ES-I3 (cell line): ENCODE results near the gene CXorf58.
"Not testable (repeated sequence)": the region's sequence is repeated elsewhere in the genome, so short reads cannot be mapped to it uniquely, and the experiment has no call there.

Source experiments
- H3K36me3 ChIP-seq: 2 replicates; pipeline ENCODE4 v1.6.1; 2013; ENCODE audit warnings: mild to moderate bottlenecking, low read length, control low read depth, moderate library complexity; ENCODE audit not compliant: insufficient read depth
- H3K4me1 ChIP-seq: 2 replicates; pipeline ENCODE4 v1.6.1; 2013; ENCODE audit warnings: mild to moderate bottlenecking, control low read depth, low read length; ENCODE audit not compliant: insufficient read depth
- H3K9ac ChIP-seq: 2 replicates; pipeline ENCODE4 v1.6.1; 2013; ENCODE audit warnings: low read depth, mild to moderate bottlenecking, low read length, moderate library complexity
- H3K9me3 ChIP-seq: 2 replicates; pipeline ENCODE4 v1.6.1; 2013; ENCODE audit warnings: mild to moderate bottlenecking, low read length, moderate library complexity; ENCODE audit not compliant: control insufficient read depth, insufficient read depth

Gene CXorf58, protein sequence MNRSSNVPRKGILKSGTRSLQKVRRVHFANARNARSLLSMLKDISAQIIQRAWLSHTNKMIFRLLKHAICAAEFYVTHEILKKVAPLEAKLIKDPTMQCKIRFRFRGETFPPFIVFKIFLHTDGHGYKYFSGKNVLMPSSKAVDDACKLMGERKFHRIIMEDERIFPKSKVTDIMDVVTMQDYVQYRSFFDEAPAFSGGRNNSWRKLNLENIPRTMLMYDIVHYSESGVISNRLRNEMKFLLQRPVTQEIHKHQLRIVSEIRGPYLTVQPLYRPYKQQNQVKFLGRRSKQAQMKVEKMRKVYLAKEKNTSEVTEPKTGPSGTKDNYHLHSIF

DNA sequence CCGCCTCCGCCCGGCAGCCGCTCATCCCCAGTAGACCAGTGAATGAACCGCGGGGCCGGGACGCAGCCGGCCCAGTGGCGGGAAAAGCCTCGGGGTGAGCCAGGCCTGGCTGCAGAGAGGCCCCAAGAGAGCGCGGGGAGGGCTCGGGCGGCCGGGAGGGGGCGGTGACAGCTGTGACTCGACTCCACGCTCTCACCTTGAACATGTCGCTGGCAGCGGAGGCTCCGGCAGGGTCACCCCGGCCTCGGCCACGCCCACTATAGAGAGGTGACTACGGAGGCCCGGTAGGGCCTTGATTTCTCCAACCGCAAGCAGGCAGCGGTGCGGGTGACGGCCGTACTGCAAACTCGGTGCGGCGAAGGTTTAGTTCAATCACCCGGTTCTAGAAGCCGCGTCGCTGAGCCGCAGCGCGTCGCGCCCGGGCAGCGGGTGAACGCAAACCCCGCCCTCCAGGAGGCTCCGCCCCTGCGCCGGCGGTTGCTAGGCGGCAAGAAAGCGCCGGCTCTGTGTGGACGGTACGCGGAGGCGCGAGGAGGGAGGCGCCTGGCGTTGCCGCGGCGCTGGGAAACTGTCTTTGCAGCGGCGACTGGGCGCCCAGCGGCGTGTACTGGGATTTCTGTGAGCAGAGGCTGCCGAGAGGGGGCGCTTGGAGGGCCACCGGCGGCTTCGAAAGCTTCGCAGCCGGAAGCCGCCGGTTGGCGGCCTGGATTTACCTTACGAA, at the start of gene CXorf58, which contains the start of gene APOO:
TSS of gene CXorf58 (plus strand) at position 509 of the 721 bp plus-strand sequence. CDS start 2,297 bp downstream, outside the sequence.
TSS of gene APOO (minus strand) at position 441 of the 721 bp plus-strand sequence. CDS start at position 205, 236 bp downstream.
- Histone ChIP-seq H3K4me1 (peaks cover 13% of the 10 kb centered on the region), H3K36me3 (no peaks in the 10 kb centered on the region), H3K9me3 (no peaks in the 10 kb centered on the region), H3K9ac (peak within 1 kb of the TSS; percentile 62)

DNA sequence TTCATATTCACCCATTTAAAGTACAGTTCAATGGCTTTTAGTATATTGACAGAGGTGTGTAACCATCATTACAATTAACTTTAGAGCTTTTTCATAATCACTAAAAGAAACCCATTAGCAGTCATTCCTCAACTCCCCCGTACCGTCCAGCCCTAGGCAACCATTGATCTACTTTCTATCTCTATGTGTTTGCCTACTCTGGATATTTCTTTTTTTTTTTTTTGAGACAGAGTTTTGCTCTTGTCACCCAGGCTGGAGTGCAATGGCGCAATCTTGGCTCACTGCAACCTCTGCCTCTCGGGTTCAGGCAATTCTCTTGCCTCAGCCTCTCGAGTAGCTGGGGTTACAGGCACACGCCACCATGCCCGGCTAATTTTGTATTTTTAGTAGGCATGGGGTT, 48.6 kb upstream of the CXorf58 start:
- H3K36me3 ChIP-seq, H3K9me3 ChIP-seq, H3K9ac ChIP-seq, H3K4me1 ChIP-seq: not testable (repeated sequence)

DNA sequence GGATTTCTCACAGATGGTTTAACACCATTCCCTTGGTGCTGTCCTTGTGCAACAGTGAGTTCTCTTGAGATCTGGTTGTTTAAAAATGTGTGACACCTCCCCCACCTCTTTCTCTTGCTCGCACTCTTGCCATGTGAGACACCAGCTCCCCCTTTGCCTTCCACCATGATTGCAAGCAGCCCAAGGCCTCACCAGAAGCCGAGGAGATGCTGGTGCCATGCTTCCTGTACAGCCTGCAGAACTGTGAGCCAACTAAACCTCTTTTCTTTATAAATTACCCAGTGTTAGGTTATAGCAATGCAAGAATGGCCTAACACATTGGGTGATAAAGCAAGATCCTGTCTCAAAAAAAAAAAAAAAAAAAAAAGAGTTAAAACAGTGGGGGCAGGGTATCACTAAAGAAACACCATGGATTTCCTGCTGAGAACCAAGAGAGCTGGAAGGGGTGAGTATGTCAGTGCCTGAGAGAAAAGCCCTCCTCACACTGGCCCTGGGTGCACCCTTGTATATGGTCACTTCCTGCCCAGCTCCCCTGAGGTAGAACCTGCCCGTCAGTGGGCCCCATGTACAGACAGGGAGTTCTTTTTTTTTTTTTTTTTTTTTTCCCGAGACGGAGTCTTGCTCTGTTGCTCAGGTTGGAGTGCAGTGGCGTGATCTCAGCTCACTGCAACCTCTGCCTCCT, 46.5 kb upstream of the CXorf58 start:
- Histone ChIP-seq H3K9ac (no peak overlapping the region), H3K9me3 (no peaks in the 10 kb centered on the region; the same call in 1 of the 2 replicates), H3K4me1 (no peaks in the 10 kb centered on the region), H3K36me3 (0 out of 2 replicates have a peak, but pooled peaks cover 2% of the 10 kb centered on the region)

DNA sequence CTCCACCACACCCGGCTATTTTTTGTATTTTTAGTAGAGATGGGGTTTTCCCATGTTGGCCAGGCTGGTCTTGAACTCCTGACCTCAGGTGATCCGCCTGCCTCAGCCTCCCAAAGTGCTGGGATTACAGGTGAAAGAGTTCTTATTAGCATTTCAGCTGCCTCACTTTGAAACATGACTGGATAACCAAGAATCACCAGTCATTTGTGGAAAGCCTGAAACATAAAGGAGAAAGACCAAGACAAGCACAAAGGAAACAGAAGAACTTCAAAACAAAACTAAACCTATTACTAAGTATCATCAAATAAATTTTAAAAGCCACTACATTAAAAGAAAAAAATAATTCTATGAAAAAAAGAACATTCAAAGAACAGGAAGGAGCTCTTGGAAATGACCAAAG, 45.9 kb upstream of the CXorf58 start:
- not testable (repeated sequence) for H3K9me3 ChIP-seq, H3K36me3 ChIP-seq, H3K9ac ChIP-seq, H3K4me1 ChIP-seq

DNA sequence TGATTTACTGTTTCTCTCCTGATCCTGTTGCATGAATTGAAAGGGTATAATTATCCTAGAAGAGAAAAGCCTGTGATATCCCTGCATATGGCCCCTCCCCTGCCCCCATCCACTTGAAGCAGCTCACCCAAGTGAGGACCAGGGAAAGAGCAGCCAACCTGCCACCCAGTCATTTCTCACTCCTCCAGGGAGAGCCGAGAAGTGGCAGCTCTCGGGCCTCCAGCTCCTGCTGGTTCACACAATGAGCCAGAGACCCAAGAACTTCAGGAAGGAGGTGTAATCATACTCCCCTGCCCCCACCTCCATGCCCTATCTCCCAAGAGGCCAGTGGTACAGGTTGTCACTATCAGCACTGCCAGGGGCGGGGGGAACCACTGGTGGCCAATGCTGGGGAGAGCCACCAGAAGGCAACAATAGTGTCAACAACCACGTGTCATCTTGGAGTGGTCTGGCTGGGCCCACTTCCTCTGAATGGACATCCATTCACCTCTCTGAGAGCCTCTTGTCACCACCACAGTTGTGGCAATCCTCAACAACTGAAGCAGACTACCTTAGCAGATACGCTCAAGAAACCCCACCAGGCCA, 43.0 kb upstream of the CXorf58 start:
- H3K9me3 ChIP-seq: no peaks in the 10 kb centered on the region; the same call in 1 of the 2 replicates
- H3K4me1 ChIP-seq: no peaks in the 10 kb centered on the region
- 0 out of 2 replicates have a peak, but pooled peaks cover 2% of the 10 kb centered on the region for H3K36me3 ChIP-seq
- no peak overlapping the region for H3K9ac ChIP-seq

DNA sequence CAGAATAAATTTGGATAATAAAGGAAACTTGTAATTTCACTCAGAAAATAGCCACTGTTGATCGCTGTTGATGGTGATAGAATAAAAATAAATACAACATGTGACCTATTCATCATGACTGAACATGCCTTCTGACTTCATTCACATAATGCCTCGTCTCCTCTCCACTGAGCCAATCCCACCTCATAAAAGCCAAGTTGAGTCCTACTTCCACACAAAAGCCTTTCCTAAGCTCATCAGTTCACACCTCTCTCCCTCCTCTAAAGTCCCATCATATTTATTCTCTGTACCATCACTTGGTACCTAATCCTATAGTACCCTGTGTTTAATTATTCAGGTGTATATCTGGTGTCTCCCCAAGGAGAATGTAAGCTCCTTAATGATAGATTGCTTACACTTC, 37.8 kb upstream of the CXorf58 start:
- no peak overlapping the region for H3K9ac ChIP-seq
- peaks cover 4% of the 10 kb centered on the region; the same call in 1 of the 2 replicates for H3K4me1 ChIP-seq
- H3K9me3 ChIP-seq: no peaks in the 10 kb centered on the region
- H3K36me3 ChIP-seq: no peaks in the 10 kb centered on the region

DNA sequence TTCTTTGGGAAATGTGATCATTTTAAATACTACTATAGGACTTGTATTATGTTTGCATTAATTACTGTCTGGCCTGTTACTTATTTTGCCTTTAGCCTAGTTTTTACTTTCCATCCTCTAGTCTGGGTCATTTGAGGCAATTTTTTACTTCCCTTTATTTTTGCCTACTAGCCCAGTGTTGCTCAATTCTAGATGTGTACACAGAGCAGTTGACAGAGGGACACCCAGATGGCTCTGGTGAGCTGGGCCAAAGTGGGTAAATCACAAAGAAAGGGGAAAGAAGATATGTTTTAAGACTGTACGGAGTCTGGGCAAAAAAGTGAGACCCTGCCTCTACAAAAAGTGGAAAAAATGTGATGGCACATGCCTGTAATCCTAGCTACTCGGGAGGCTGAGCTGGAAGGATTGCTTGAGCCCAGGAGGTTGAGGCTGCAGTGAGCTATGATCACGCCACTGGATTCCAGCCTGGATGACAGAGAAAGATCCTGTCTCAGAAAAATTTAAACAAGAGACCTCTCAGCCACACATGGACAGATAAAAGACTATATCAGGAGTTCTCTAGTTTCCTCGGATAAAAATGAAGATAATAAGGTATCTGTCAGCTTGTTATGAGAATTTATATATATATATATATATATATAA, 35.8 kb upstream of the CXorf58 start:
- Histone ChIP-seq H3K9ac (no peak overlapping the region), H3K4me1 (peaks cover 4% of the 10 kb centered on the region; the same call in 1 of the 2 replicates), H3K9me3 (no peaks in the 10 kb centered on the region), H3K36me3 (no peaks in the 10 kb centered on the region)

DNA sequence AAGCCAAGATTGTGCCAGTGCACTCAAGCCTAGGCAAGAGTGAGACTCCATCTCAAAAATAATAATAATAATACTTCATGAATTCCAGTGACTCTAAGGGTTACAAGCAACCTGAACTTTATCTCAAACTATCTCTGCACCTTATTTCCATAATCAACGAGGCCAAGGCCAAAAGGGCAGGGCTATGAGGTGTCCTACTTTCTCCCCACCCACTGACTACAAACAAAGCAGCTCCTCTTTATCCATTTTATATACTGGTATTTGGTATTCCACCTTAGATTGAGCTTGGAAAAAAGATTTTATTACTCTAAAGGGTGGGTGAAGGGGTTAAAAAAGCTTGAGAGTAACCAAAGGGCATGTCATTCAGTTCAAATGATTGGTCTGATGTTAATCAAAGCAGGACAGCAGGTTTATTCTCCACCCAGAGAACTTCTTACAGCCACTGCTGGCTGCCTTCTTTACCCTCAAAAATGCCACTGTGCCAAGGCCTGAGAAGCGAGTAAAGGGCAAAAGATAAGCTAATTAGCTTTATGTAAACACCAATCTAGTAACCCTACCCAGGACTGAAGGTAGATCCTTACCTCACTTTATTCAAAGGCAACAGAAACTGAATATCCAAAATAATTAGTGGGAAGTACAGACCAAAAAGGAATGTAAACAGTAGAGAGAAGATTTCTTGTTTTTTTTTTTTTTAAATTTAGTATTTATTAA, 28.3 kb upstream of the CXorf58 start:
- H3K36me3 ChIP-seq: no peaks in the 10 kb centered on the region; the same call in 1 of the 2 replicates
- H3K4me1 ChIP-seq: peaks cover 24% of the 10 kb centered on the region; the same call in 1 of the 2 replicates
- H3K9ac ChIP-seq: no peak overlapping the region
- H3K9me3 ChIP-seq: no peaks in the 10 kb centered on the region

DNA sequence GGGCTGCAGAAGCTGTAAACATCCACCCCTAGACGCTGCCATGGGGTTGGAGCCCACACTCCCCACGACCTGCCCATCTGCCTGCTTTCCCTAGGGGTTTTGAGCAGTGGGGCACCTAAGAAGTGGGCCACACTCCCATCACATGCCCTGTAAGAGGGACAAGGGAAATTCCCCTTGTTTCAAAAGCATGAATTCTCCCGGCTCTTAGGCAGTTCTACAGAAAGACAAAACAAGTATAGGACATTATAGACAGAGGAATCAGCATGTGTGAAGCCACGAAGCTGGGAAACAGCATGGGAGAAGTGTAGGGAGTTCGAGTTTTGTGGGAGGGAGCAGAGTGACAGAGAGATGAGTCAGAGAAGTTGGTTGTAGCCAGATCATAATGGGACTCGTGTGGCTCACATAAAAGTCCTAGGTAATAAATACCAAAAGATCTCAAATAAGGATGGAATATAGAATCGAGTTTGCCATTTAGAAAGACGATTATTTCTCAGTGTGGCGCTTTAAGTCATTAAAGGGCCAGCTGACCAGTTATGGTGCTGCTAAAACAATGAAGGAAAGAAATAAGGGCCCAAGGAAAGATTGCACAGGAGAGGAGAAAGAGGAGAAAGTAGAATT, 24.0 kb upstream of the CXorf58 start:
- Histone ChIP-seq H3K9ac (peak overlapping the region; percentile 47), H3K9me3 (no peaks in the 10 kb centered on the region), H3K4me1 (peaks cover 24% of the 10 kb centered on the region; the same call in 1 of the 2 replicates), H3K36me3 (no peaks in the 10 kb centered on the region)

DNA sequence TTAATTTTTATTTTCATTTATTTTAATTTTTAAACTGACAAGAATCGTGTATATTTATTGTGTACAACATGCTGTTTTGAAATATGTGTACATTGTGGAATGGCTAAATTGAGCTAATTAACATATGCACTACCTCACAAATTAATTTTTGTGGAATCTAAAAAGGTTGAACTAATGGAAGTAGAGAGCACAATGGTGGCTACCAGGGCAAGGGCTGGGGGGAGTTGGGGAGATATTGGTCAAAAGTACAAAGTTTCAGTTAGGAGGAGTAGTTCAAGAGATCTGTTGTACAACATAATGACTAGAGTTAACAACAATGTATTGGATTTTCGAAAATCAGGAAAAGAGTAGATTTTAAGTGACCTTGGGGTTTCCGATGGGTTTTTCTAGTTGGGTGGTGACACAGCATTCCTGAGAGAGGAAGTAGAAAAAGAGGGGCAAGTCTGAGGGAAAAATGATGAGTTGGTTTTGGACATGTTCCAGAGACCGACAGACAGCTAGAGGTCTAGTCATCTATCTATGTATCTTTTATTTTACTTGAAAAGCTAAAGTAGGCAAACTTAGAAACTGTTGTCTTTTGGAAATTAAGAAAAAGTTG, 23.3 kb upstream of the CXorf58 start:
- Histone ChIP-seq H3K36me3 (no peaks in the 10 kb centered on the region), H3K4me1 (peaks cover 24% of the 10 kb centered on the region; the same call in 1 of the 2 replicates), H3K9me3 (no peaks in the 10 kb centered on the region), H3K9ac (no peak overlapping the region)

DNA sequence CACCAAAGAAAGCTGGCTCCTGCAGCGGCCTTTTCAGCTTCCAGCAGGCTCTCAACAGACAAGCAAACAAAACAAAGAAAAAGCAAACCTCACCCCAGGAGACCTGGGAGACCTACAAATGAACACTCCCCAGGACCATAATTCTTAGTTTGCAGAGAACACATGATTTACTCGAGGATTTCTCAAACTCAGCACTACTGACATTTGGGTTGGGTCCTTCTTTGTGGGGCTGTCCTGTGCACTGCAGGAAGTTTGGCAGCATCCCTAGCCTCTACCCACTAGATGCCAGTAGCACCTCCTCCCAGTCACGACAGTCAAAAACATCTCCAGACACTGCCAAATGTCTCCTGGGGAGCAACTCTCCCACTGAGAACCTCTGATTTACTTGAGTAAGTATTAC, 22.0 kb upstream of the CXorf58 start:
- no peak overlapping the region for H3K9ac ChIP-seq
- peaks cover 24% of the 10 kb centered on the region; the same call in 1 of the 2 replicates for H3K4me1 ChIP-seq
- no peaks in the 10 kb centered on the region for H3K9me3 ChIP-seq
- no peaks in the 10 kb centered on the region for H3K36me3 ChIP-seq

DNA sequence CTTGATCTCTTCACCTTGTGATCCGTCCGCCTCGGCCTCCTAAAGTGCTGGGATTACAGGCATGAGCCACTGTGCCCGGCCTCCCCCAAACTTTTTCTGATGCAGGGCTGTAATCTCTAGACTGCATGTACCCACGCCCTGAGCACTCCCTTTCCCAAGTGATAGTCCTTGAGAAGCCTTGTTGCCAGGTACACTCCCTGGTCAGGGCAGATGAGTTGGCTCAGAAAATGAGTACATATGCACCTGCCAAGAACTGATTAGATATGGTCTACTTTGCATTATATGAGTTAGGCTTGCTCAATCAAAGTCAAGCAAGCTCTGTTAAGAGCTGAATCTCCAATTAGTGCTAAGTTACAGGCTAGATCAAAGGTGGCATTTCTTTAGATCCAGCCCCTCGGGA, 20.4 kb upstream of the CXorf58 start:
- H3K36me3 ChIP-seq: no peaks in the 10 kb centered on the region; the same call in 1 of the 2 replicates
- no peak overlapping the region for H3K9ac ChIP-seq
- no peaks in the 10 kb centered on the region for H3K9me3 ChIP-seq
- peaks cover 24% of the 10 kb centered on the region; the same call in 1 of the 2 replicates for H3K4me1 ChIP-seq
